Measurements from ENCODE around the gene THOC6. TPM values are rescaled to one million over a fixed set of nuclear protein-coding genes. Genes with fewer than 3 reads are reported as not detected.
"Not testable (repeated sequence)": the region's sequence is repeated elsewhere in the genome, so short reads cannot be mapped to it uniquely, and the experiment has no call there.

THOC6 gene
- total and polyA plus RNA-seq, 2 donors (not counting 3 experiments of a cell fraction or from before 2014, with no cell fraction given), result 23.9 to 39.3 TPM

GRCh38 chr16:3068487-3068886, 44.7 kb downstream of the THOC6 start:
- Histone ChIP-seq H3K36me3 (ENCODE audit: control insufficient read depth in 2 of 2, extremely low read depth in 1 of 2, insufficient read depth in 2 of 2, low read length in 2 of 2) (peaks cover 0 to 9% of the 10 kb centered on the region in 2 experiments), H3K27ac (ENCODE audit: insufficient read depth, low read depth, low read length) (no peak overlapping the region), H2AFZ (ENCODE audit: low read depth, low read length) (no peak overlapping the region), H3K79me2 (ENCODE audit: control insufficient read depth, insufficient read depth, low read length) (peaks cover 4% of the 10 kb centered on the region), H3K4me2 (ENCODE audit: insufficient read depth, low read length) (no peak overlapping the region), H3K9me3 (replicated peaks; ENCODE audit: control insufficient read depth, insufficient read depth, low read length) (no peaks in the 10 kb centered on the region), H3K4me1 (ENCODE audit: control insufficient read depth, extremely low read depth, insufficient read depth, low read length) (peaks cover 19% of the 10 kb centered on the region), H3K4me3 (replicated peaks in 1 of 3; ENCODE audit: insufficient read depth in 1 of 3, low read depth in 1 of 3, low read length in 3 of 3) (no peak overlapping the region), H3K27me3 (ENCODE audit: control insufficient read depth in 2 of 2, insufficient read depth in 2 of 2, low read length in 2 of 2) (no peaks in the 10 kb centered on the region), H3K9me1 (replicated peaks; ENCODE audit: control insufficient read depth, extremely low read depth, insufficient read depth, low read length) (no peaks in the 10 kb centered on the region), H3K9ac (replicated peaks; ENCODE audit: extremely low read depth, insufficient read depth, low read length) (no peak overlapping the region), H4K20me1 (replicated peaks; ENCODE audit: control insufficient read depth, extremely low read depth, insufficient read depth, low read length) (no peaks in the 10 kb centered on the region)
- no peak for DNase-seq (ENCODE audit: low read depth, low spot score)
- POLR2A ChIA-PET, result no interaction called here
- no peak for FAIRE-seq
- intact Hi-C loops (cut with micrococcal nuclease), result no loop called here
- CTCF ChIA-PET, result no interaction called here
- dilution Hi-C loops (cut with MboI; ENCODE audit: extremely low pct_ligation_motif_present, low sequenced_read_pairs), result no loop called here
- no TSS peak for BruUV-seq (replicated peaks)
- no peak for TF ChIP-seq EZH2 (IDR thresholded peaks at IDR 0.05; ENCODE audit: borderline replicate concordance, low read depth, low read length, severe bottlenecking)
- no peak for TF ChIP-seq JUN (IDR thresholded peaks at IDR 0.05; ENCODE audit: borderline replicate concordance, insufficient read depth, insufficient read length, low read depth)
- TF ChIP-seq CTCF (IDR thresholded peaks at IDR 0.05; ENCODE audit: extremely low read depth in 1 of 2, insufficient read depth in 1 of 2, low read depth in 1 of 2, low read length in 2 of 2), result no peak
- TF ChIP-seq MYC (IDR thresholded peaks at IDR 0.05; ENCODE audit: low read depth, low read length), result no peak
- no peak for TF ChIP-seq MAX (IDR thresholded peaks at IDR 0.05; ENCODE audit: insufficient read depth, insufficient read length)
- TF ChIP-seq POLR2A (IDR thresholded peaks at IDR 0.05; ENCODE audit: low read depth, low read length), result no peak
- no peak for TF ChIP-seq FOS (IDR thresholded peaks at IDR 0.05; ENCODE audit: borderline replicate concordance, insufficient read depth, low read length)
- no peak for TF ChIP-seq GATA2 (IDR thresholded peaks at IDR 0.05; ENCODE audit: insufficient read depth, insufficient read length, low read depth, low read length)
- TF ChIP-seq POLR2AphosphoS5 (IDR thresholded peaks at IDR 0.05; ENCODE audit: insufficient read depth, low read depth, low read length), result no peak

GRCh38 chr16:3069146-3069545, 45.3 kb downstream of the THOC6 start:
- BruUV-seq (replicated peaks); H3K9me3 ChIP-seq (replicated peaks; ENCODE audit: control insufficient read depth, insufficient read depth, low read length); H3K4me3 ChIP-seq (replicated peaks in 1 of 3; ENCODE audit: insufficient read depth in 1 of 3, low read depth in 1 of 3, low read length in 3 of 3); H3K9ac ChIP-seq (replicated peaks; ENCODE audit: extremely low read depth, insufficient read depth, low read length); H3K27ac ChIP-seq (ENCODE audit: insufficient read depth, low read depth, low read length); H3K4me2 ChIP-seq (ENCODE audit: insufficient read depth, low read length); POLR2A ChIA-PET; dilution Hi-C loops (cut with MboI; ENCODE audit: extremely low pct_ligation_motif_present, low sequenced_read_pairs); FAIRE-seq; intact Hi-C loops (cut with micrococcal nuclease); DNase-seq (ENCODE audit: low read depth, low spot score); H3K79me2 ChIP-seq (ENCODE audit: control insufficient read depth, insufficient read depth, low read length); H2AFZ ChIP-seq (ENCODE audit: low read depth, low read length); H3K9me1 ChIP-seq (replicated peaks; ENCODE audit: control insufficient read depth, extremely low read depth, insufficient read depth, low read length); CTCF ChIA-PET; H4K20me1 ChIP-seq (replicated peaks; ENCODE audit: control insufficient read depth, extremely low read depth, insufficient read depth, low read length); H3K27me3 ChIP-seq (ENCODE audit: control insufficient read depth in 2 of 2, insufficient read depth in 2 of 2, low read length in 2 of 2); H3K36me3 ChIP-seq (ENCODE audit: control insufficient read depth in 2 of 2, extremely low read depth in 1 of 2, insufficient read depth in 2 of 2, low read length in 2 of 2): not testable (repeated sequence)
- H3K4me1 ChIP-seq (ENCODE audit: control insufficient read depth, extremely low read depth, insufficient read depth, low read length), result peaks cover 19% of the 10 kb centered on the region

Data from endothelial cell of umbilical vein (primary cell).